HL-60 (cell line): ENCODE results near the gene TIMP2.

Source experiments
- CTCF ChIP-seq: IDR thresholded peaks from one replicate; pipeline ENCODE4 v1.5.1; 2011; ENCODE audit warnings: low read length, control low read depth, inconsistent platforms; ENCODE audit not compliant: insufficient read depth
- GABPA ChIP-seq: IDR thresholded peaks from 2 replicates; pipeline ENCODE4 v1.6.1; 2012; ENCODE audit warnings: low read depth

GRCh38 chr17:78824240-78824639 lies 100.9 kb downstream of the TIMP2 start:
- TF ChIP-seq CTCF (no peak), GABPA (no peak)
